Endothelial cell of umbilical vein (primary cell): Measurements from ENCODE around the gene SIVA1. TPM values are rescaled to one million over a fixed set of nuclear protein-coding genes. Genes with fewer than 3 reads are reported as not detected.

Experiments used
- BruUV-seq: library from RNA; stranded (reverse); fragments of 400-500 nt; replicated peaks from 2 replicates; lab custom pipeline; 2021; lab: Mats Ljungman, UMichigan
- CTCF ChIA-PET: fragments of 300-600, 350-600 bp; sonication (Branson Sonifier 250); formaldehyde crosslinking; loops from one replicate; lab custom pipeline; 2021; ENCODE audit warnings: antibody characterized with exemption, inconsistent platforms; lab: Charles Lee
- POLR2A ChIA-PET: fragments of 300-600, 350-600 bp; sonication (Branson Sonifier 250); formaldehyde crosslinking; loops from one replicate; lab custom pipeline; 2021; ENCODE audit warnings: antibody characterized with exemption, inconsistent platforms; lab: Charles Lee
- DNase-seq: peaks from one replicate; pipeline ENCODE4 v3.0.0-alpha.2; 2011; ENCODE audit warnings: low read depth, low spot score
- FAIRE-seq: peaks from 2 replicates; lab custom pipeline; 2011; peaks lifted over from hg19 to GRCh38; lab: Jason Lieb, UNC
- H2AFZ ChIP-seq: 2 replicates; pipeline ENCODE4 v1.6.0; 2012; ENCODE audit warnings: low read depth, low read length, control low read depth, inconsistent platforms
- H3K27ac ChIP-seq: 2 replicates; pipeline ENCODE4 v1.5.1; 2011; ENCODE audit warnings: low read depth, mild to moderate bottlenecking, control low read depth, low read length, moderate library complexity; ENCODE audit not compliant: insufficient read depth
- H3K27me3 ChIP-seq, 2 experiments: 2 replicates each; pipeline versions ENCODE4 v1.6.0 to v1.6.1; 2011; ENCODE audit warnings: low read length in 2 of 2, mixed read lengths in 1 of 2; ENCODE audit not compliant: control insufficient read depth in 2 of 2, insufficient read depth in 2 of 2
- H3K36me3 ChIP-seq, 2 experiments: 2 replicates in 1 of 2; 3 replicates in 1 of 2; pipeline ENCODE4 v1.5.1; 2011; ENCODE audit warnings: low read length in 2 of 2, mild to moderate bottlenecking in 1 of 2, moderate library complexity in 1 of 2; ENCODE audit not compliant: control insufficient read depth in 2 of 2, insufficient read depth in 2 of 2; ENCODE audit errors: extremely low read depth in 1 of 2
- H3K4me1 ChIP-seq: 3 replicates; pipeline ENCODE4 v1.5.1; 2011; ENCODE audit warnings: mild to moderate bottlenecking, low read length; ENCODE audit not compliant: control insufficient read depth, insufficient read depth; ENCODE audit errors: extremely low read depth
- H3K4me2 ChIP-seq: 2 replicates; pipeline ENCODE4 v1.6.1; 2011; ENCODE audit warnings: low read length, control low read depth, mixed read lengths; ENCODE audit not compliant: insufficient read depth
- H3K4me3 ChIP-seq, 3 experiments: fragments of 200-600 bp in 1 of 3; sonication (generic), shearing (Covaris generic) in 1 of 3; replicated peaks in 1 of 3; 2 replicates each; pipeline ENCODE4 v1.5.1; 2011 to 2016; ENCODE audit warnings: control low read depth in 3 of 3, low read length in 3 of 3, mild to moderate bottlenecking in 2 of 3, inconsistent platforms in 1 of 3, low read depth in 1 of 3, moderate library complexity in 1 of 3; ENCODE audit not compliant: insufficient read depth in 1 of 3
- H3K79me2 ChIP-seq: 2 replicates; pipeline ENCODE4 v1.6.0; 2012; ENCODE audit warnings: low read length, inconsistent platforms; ENCODE audit not compliant: control insufficient read depth, insufficient read depth
- H3K9ac ChIP-seq: replicated peaks from 2 replicates; pipeline ENCODE3; 2011; ENCODE audit warnings: low read length, control low read depth; ENCODE audit not compliant: insufficient read depth; ENCODE audit errors: extremely low read depth
- H3K9me1 ChIP-seq: replicated peaks from 3 replicates; pipeline ENCODE4 v1.6.0; 2011; ENCODE audit warnings: mild to moderate bottlenecking, low read length; ENCODE audit not compliant: control insufficient read depth, insufficient read depth; ENCODE audit errors: extremely low read depth
- H3K9me3 ChIP-seq: replicated peaks from 2 replicates; pipeline ENCODE4 v1.5.1; 2012; ENCODE audit warnings: low read length, inconsistent platforms; ENCODE audit not compliant: control insufficient read depth, insufficient read depth
- H4K20me1 ChIP-seq: replicated peaks from 2 replicates; pipeline ENCODE3; 2011; ENCODE audit warnings: mild to moderate bottlenecking, low read length; ENCODE audit not compliant: control insufficient read depth, insufficient read depth; ENCODE audit errors: extremely low read depth
- EZH2 ChIP-seq: IDR thresholded peaks from 2 replicates; pipeline ENCODE4 v1.6.1; 2012; ENCODE audit warnings: borderline replicate concordance, low read depth, mild to moderate bottlenecking, moderate library complexity, low read length, inconsistent platforms; ENCODE audit not compliant: severe bottlenecking
- FOS ChIP-seq: IDR thresholded peaks from 2 replicates; pipeline ENCODE4 v1.6.1; 2011; ENCODE audit warnings: mild to moderate bottlenecking, low read length, moderate library complexity, borderline replicate concordance; ENCODE audit not compliant: insufficient read depth
- GATA2 ChIP-seq: IDR thresholded peaks from 2 replicates; pipeline ENCODE4 v1.7.0; 2011; ENCODE audit warnings: low read depth, mild to moderate bottlenecking, moderate library complexity, mixed read lengths, low read length; ENCODE audit not compliant: insufficient read length, insufficient read depth
- JUN ChIP-seq: IDR thresholded peaks from 2 replicates; pipeline ENCODE4 v1.6.1; 2011; ENCODE audit warnings: borderline replicate concordance, low read depth; ENCODE audit not compliant: insufficient read length, insufficient read depth
- MYC ChIP-seq: IDR thresholded peaks from one replicate; pipeline ENCODE4 v1.6.1; 2011; ENCODE audit warnings: mild to moderate bottlenecking, low read depth, low read length
- POLR2A ChIP-seq: IDR thresholded peaks from 2 replicates; pipeline ENCODE4 v1.6.1; 2012; ENCODE audit warnings: low read depth, mild to moderate bottlenecking, control low read depth, low read length
- POLR2AphosphoS5 ChIP-seq: IDR thresholded peaks from 2 replicates; pipeline ENCODE4 v1.6.1; 2012; ENCODE audit warnings: low read depth, mild to moderate bottlenecking, control low read depth, low read length, moderate library complexity; ENCODE audit not compliant: insufficient read depth
- dilution Hi-C: fragments of 300-500 bp; cut with MboI; formaldehyde crosslinking; loops from one replicate; pipeline ENCODE4 v1.15.0; 2019; ENCODE audit warnings: low sequenced_read_pairs; ENCODE audit not compliant: extremely low pct_ligation_motif_present
- intact Hi-C: fragments of 100-400 bp; cut with micrococcal nuclease; formaldehyde crosslinking; loops from one replicate; pipeline ENCODE4 v1.10.0; 2022
- polyA plus RNA-seq, 4 experiments: library from polyadenylated mRNA; depleted of rRNA in 3 of 4; stranded (reverse) in 3 of 4; unstranded in 1 of 4; fragments of >200 nt; gene quantifications; 2 replicates each; pipeline versions ENCODE4 v1.2.1 to v1.2.3, GENCODE V29; 2011 to 2012; ENCODE audit warnings: missing spikeins in 1 of 4
- total RNA-seq: library from RNA; stranded (reverse); gene quantifications from 2 replicates; pipeline ENCODE4 v1.2.3, GENCODE V29; 2021
- TF ChIP-seq, protein P1 (sequence below): IDR thresholded peaks from 2 replicates; pipeline ENCODE4 v1.6.1; 2011; ENCODE audit not compliant: insufficient read depth, insufficient read length
- TF ChIP-seq, protein P2 (sequence below), 2 donors: IDR thresholded peaks; 1 replicate in 1 of 2; 2 replicates in 1 of 2; pipeline ENCODE4 v1.5.1; 2011; ENCODE audit warnings: low read length in 2 of 2, mild to moderate bottlenecking in 2 of 2, moderate library complexity in 2 of 2, control low read depth in 1 of 2, inconsistent platforms in 1 of 2, low read depth in 1 of 2; ENCODE audit not compliant: insufficient read depth in 1 of 2; ENCODE audit errors: extremely low read depth in 1 of 2

Gene SIVA1
- total and polyA plus RNA-seq, 2 donors (not counting 3 experiments of a cell fraction or from before 2014, with no cell fraction given): 101 to 299 TPM

DNA sequence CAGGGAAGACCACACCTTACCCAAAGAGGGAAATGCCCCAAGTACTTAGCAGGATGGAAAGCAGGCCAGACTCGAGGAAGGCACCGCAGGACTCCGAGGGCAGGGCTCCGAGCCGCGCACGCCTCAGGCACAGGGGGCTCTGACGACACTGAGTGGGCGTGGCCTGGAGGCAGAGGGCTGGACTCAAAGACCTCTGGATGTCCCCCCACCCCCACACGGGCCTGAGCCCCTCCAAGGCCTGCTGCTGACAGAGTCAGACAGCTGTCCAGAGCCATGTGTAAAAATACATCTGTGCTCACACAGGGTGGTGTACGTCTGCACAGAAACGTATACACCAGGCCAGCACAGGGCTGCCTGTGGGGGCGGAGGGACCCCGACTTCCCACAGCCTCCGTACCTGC lies 41.2 kb downstream of the SIVA1 start:
- H3K9me3 ChIP-seq: no peaks in the 10 kb centered on the region
- peaks cover 2 to 18% of the 10 kb centered on the region in 2 experiments for H3K36me3 ChIP-seq
- H2AFZ ChIP-seq: no peak overlapping the region
- BruUV-seq: TSS peak; percentile 54
- peak; percentile 90 for FAIRE-seq
- TF ChIP-seq MYC (no peak), GATA2 (no peak), EZH2 (no peak), FOS (no peak), JUN (no peak), POLR2AphosphoS5 (no peak), POLR2A (no peak)
- TF ChIP-seq, protein P1, sequence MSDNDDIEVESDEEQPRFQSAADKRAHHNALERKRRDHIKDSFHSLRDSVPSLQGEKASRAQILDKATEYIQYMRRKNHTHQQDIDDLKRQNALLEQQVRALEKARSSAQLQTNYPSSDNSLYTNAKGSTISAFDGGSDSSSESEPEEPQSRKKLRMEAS: no peak
- TF ChIP-seq, protein P2, sequence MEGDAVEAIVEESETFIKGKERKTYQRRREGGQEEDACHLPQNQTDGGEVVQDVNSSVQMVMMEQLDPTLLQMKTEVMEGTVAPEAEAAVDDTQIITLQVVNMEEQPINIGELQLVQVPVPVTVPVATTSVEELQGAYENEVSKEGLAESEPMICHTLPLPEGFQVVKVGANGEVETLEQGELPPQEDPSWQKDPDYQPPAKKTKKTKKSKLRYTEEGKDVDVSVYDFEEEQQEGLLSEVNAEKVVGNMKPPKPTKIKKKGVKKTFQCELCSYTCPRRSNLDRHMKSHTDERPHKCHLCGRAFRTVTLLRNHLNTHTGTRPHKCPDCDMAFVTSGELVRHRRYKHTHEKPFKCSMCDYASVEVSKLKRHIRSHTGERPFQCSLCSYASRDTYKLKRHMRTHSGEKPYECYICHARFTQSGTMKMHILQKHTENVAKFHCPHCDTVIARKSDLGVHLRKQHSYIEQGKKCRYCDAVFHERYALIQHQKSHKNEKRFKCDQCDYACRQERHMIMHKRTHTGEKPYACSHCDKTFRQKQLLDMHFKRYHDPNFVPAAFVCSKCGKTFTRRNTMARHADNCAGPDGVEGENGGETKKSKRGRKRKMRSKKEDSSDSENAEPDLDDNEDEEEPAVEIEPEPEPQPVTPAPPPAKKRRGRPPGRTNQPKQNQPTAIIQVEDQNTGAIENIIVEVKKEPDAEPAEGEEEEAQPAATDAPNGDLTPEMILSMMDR (IDR thresholded peaks at IDR 0.05; ENCODE audit: extremely low read depth in 1 of 2, insufficient read depth in 1 of 2, low read depth in 1 of 2, low read length in 2 of 2): no peak
- no peaks in the 10 kb centered on the region for H3K27me3 ChIP-seq
- DNase-seq: peak; percentile 57
- intact Hi-C loops: loop anchor here (2.0 kb wide), 2 partner anchors 25 to 33 kb away; no protein-coding TSS in a partner anchor
- H4K20me1 ChIP-seq: no peaks in the 10 kb centered on the region
- POLR2A ChIA-PET: interaction anchor here (0.5 kb wide), 1 partner anchor 905 kb away, joined by 4 read pairs; no protein-coding TSS in a partner anchor
- H3K4me3 ChIP-seq: peak overlapping the region; percentile 23 to 64 (median 27)
- peak overlapping the region; percentile 44 for H3K4me2 ChIP-seq
- no peak overlapping the region for H3K27ac ChIP-seq
- CTCF ChIA-PET: interaction anchor here (1.0 to 3.0 kb wide), 4 partner anchors 25 to 32 kb away, joined by 3 to 14 read pairs (median 6); no protein-coding TSS in a partner anchor
- peaks cover 55% of the 10 kb centered on the region for H3K79me2 ChIP-seq
- peaks cover 10% of the 10 kb centered on the region for H3K4me1 ChIP-seq
- H3K9me1 ChIP-seq: no peaks in the 10 kb centered on the region
- dilution Hi-C loops: no loop called here
- peak overlapping the region; percentile 73 for H3K9ac ChIP-seq
